ENCODE measurements around the gene B3GAT1. TPM values are rescaled to one million over a fixed set of nuclear protein-coding genes. Genes with fewer than 3 reads are reported as not detected.

B3GAT1 gene
- total RNA-seq, 3 donors from 2014 or later = 0.09 to 0.38 (median 0.22) TPM

DNA sequence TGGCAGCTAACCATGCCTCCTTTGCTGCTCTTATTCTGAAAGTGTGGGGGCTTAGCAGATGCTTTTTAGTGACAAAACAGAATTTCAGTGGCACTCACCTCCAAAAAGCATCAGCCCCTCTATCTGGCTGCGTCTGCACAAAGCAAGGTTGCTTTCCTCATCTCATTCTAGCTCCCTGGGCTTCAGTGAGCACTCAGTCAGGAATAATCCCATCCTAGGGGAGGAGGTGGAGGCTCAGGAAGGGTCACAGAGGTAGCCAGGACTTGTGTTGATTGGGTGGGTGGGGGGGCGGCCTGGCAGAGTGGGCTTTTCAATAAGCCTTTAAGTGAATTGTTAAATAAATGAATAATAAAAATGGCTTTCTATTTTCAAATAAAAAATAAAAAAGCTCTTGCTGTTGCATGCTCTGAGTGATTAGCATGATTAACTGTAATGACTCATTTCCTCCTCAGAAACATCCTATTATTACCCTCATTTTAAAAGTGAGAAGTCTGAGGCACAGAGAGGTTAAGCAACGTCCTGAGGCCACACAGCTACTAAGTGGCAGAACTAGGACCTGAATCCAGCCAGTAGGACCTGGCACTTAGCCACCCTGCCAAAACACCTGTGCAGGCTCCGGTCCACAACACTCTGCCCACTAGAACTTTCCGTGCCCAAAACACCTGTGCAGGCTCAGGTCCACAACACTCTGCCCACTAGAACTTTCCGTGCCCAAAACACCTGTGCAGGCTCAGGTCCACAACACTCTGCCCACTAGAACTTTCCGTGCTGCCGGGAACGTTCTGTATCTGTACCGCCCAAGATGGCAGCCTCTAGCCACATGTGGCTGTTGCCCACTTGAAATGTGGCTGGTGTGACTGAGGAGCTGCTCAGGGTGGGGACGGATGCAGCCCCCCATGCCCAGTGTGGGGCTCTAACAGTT is 5.5 kb downstream of the B3GAT1 start:
- no peak for DNase-seq
- no peak overlapping the region for H3K4me3 ChIP-seq
- TF ChIP-seq, protein P1, sequence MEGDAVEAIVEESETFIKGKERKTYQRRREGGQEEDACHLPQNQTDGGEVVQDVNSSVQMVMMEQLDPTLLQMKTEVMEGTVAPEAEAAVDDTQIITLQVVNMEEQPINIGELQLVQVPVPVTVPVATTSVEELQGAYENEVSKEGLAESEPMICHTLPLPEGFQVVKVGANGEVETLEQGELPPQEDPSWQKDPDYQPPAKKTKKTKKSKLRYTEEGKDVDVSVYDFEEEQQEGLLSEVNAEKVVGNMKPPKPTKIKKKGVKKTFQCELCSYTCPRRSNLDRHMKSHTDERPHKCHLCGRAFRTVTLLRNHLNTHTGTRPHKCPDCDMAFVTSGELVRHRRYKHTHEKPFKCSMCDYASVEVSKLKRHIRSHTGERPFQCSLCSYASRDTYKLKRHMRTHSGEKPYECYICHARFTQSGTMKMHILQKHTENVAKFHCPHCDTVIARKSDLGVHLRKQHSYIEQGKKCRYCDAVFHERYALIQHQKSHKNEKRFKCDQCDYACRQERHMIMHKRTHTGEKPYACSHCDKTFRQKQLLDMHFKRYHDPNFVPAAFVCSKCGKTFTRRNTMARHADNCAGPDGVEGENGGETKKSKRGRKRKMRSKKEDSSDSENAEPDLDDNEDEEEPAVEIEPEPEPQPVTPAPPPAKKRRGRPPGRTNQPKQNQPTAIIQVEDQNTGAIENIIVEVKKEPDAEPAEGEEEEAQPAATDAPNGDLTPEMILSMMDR (IDR thresholded peaks at IDR 0.05) = no peak
- ATAC-seq = no peak
- intact Hi-C loops (cut with DNase I, micrococcal nuclease) = no loop called here
- no peaks in the 10 kb centered on the region for H3K4me1 ChIP-seq (ENCODE audit: low read depth)
- H3K9me3 ChIP-seq = no peaks in the 10 kb centered on the region
- H3K36me3 ChIP-seq (ENCODE audit: low read depth) = no peaks in the 10 kb centered on the region

DNA sequence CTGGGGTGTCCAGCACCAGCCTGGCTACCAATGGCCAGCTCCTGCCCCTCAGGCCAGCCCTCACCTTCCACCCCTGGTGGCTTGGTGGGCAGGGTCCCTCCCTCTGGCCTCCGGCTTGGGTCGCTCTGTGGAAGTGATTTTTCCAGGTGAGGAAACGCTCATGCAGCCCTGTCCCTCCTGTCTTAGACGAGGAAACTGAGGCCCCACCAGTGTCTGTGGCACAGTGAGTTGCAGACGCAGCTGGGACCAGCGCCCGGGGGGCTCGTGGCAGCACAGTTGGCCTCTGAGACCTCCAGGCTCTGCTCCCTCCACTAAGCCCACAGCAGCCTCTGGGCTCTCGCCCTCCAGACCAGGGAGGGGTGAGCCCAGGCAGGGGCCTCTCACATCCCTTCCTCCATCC is 6.2 kb downstream of the B3GAT1 start:
- no peaks in the 10 kb centered on the region for H3K9me3 ChIP-seq
- TF ChIP-seq, protein P1 (IDR thresholded peaks at IDR 0.05) = no peak
- H3K4me3 ChIP-seq = no peak overlapping the region
- no peak for ATAC-seq
- DNase-seq = no peak
- intact Hi-C loops (cut with DNase I, micrococcal nuclease) = no loop called here
- H3K4me1 ChIP-seq (ENCODE audit: low read depth) = no peaks in the 10 kb centered on the region
- H3K36me3 ChIP-seq (ENCODE audit: low read depth) = no peaks in the 10 kb centered on the region

DNA sequence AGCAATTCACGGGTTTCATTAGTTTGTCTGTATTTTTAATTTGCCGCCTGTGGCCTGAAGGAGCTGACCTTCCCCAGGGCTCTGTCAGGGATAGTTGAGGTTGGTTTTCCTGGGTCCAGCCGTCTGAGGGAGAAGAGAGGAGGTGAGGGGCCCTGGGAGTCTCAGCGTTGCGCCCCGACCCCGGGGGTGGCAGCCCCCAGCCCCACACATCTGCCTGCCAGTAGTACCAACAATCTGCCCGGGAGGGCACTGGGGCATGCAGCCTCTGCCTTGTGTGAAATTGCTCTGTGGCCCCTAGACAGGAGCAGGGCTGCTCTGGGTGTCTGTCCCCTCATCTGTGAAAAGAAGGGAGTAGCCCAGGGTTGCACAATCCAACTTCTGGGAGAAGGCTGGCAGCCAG is 6.6 kb downstream of the B3GAT1 start:
- intact Hi-C loops (cut with DNase I, micrococcal nuclease) = no loop called here
- TF ChIP-seq, protein P1 (IDR thresholded peaks at IDR 0.05) = no peak
- DNase-seq (no peak), ATAC-seq (no peak)
- Histone ChIP-seq H3K4me1 (ENCODE audit: low read depth) (no peaks in the 10 kb centered on the region), H3K9me3 (no peaks in the 10 kb centered on the region), H3K4me3 (no peak overlapping the region), H3K36me3 (ENCODE audit: low read depth) (no peaks in the 10 kb centered on the region)

DNA sequence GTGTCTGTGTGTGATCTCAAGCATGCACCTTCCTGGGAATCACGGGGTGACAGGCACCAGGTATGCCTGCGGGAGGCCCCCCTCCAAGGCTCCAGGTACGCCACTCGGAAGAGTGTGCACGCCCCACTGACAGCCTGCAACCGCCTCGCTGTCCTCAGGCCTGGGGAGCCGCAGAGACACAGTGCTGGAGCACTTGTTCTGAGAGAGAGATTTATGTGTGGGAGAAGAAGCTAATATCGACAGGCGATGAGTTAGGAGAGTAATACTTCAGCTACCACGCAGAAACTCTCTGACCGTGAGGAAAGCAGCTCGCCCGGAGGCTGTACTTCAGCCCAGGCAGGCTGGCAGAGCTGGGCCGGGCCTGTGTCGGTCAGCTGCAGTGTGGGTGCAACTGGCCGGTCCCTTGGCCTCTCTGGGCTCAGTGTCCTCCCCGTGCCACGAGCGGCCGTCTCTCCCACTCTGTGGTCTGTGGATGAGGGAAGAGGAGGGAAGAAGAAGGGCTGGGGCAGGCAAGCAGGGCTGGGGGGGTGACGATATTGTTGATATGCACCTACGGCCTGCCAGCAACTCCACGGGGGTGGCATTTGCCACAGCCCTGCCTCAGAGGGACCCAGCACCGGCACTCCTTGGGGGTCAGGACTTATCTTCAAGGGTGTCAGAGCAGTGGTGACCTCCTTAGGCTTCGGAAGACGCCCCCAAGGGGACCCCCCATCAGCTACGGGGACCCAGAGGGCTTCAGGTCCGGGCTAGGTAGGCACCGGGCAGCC is 7.3 kb downstream of the B3GAT1 start:
- no peak overlapping the region for H3K4me3 ChIP-seq
- H3K36me3 ChIP-seq (ENCODE audit: low read depth) = no peaks in the 10 kb centered on the region
- no peaks in the 10 kb centered on the region for H3K4me1 ChIP-seq (ENCODE audit: low read depth)
- TF ChIP-seq, protein P1 (IDR thresholded peaks at IDR 0.05) = no peak
- ATAC-seq (no peak), DNase-seq (no peak)
- intact Hi-C loops (cut with DNase I, micrococcal nuclease) = no loop called here
- H3K9me3 ChIP-seq = no peaks in the 10 kb centered on the region

DNA sequence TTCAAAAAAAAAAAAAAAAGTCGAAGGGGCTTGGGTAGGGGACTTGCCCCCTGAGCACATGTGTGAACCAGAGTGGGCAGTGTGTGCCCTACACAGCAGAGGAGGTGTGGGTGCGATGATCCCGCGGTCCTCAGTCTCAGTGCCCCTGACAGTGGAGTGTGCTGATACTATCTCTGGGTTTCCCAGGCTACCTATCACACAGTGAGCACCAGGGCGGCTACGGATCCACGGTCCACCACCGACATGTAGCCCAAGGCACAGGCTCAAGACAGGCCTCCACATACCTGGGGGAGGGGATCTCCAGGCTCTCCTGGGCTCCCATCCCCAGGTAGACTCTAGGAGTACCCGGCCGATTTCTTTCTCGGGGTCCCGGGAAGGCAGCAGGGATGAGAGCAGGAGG is 9.1 kb downstream of the B3GAT1 start:
- TF ChIP-seq, protein P1 (IDR thresholded peaks at IDR 0.05) = no peak
- no peaks in the 10 kb centered on the region for H3K36me3 ChIP-seq (ENCODE audit: low read depth)
- intact Hi-C loops (cut with DNase I, micrococcal nuclease) = no loop called here
- H3K4me3 ChIP-seq = no peak overlapping the region
- no peak for DNase-seq
- ATAC-seq = no peak
- no peaks in the 10 kb centered on the region for H3K9me3 ChIP-seq
- H3K4me1 ChIP-seq (ENCODE audit: low read depth) = no peaks in the 10 kb centered on the region

Measured in mucosa of descending colon (tissue), 3 donors.